K562 (cell line): ENCODE data around the gene RPL10A. TPM values are rescaled to one million over a fixed set of nuclear protein-coding genes. Genes with fewer than 3 reads are reported as not detected.
A peak's percentile ranks its signal among the peaks of the same experiment; 100 is the strongest.

Source experiments
- ADNP ChIP-seq: fragments of 200-800 bp; sonication (Bioruptor generic); IDR thresholded peaks from 2 replicates; pipeline ENCODE4 v1.6.1; 2016; ENCODE audit warnings: missing genetic modification characterization, missing compliant biosample characterization
- EP400 ChIP-seq: fragments of 450-650 bp; IDR thresholded peaks from 2 replicates; pipeline ENCODE4 v1.6.1; 2017; ENCODE audit warnings: antibody characterized with exemption, mild to moderate bottlenecking, moderate library complexity
- FOXK1 ChIP-seq: sonication (generic); formaldehyde crosslinking; IDR thresholded peaks from 2 replicates; pipeline ENCODE4 v1.8.0; 2022; ENCODE audit warnings: missing genetic modification reagents, mild to moderate bottlenecking, borderline replicate concordance
- JUNB ChIP-seq: fragments of 450-650 bp; formaldehyde crosslinking; conservative IDR thresholded peaks from 2 replicates; pipeline ENCODE4 v1.4.0; 2020; ENCODE audit warnings: mild to moderate bottlenecking
- MED1 ChIP-seq: sonication (generic); formaldehyde crosslinking; IDR thresholded peaks from 2 replicates; pipeline ENCODE4 v1.8.1; 2023; ENCODE audit warnings: missing genetic modification reagents, borderline replicate concordance
- NCOA4 ChIP-seq: fragments of 450-650 bp; IDR thresholded peaks from 2 replicates; pipeline ENCODE4 v1.6.1; 2018; ENCODE audit warnings: mild to moderate bottlenecking; ENCODE audit not compliant: partially characterized antibody
- RCOR1 ChIP-seq, 2 experiments: IDR thresholded peaks; 2 replicates each; pipeline ENCODE4 v1.6.1; 2012; ENCODE audit warnings: low read depth in 2 of 2, low read length in 2 of 2, borderline replicate concordance in 1 of 2, improper control_type of control experiment in 1 of 2
- SMAD3 ChIP-seq: fragments of 450-650 bp; formaldehyde crosslinking; conservative IDR thresholded peaks from 2 replicates; pipeline ENCODE4 v1.4.0; 2020; ENCODE audit warnings: mild to moderate bottlenecking
- SNRNP70 ChIP-seq: fragments of 200-400 bp; formaldehyde crosslinking; optimal IDR thresholded peaks from 2 replicates; pipeline ENCODE3; 2017; ENCODE audit warnings: low read depth, low read length
- ZBTB17 ChIP-seq: fragments of 450-650 bp; formaldehyde crosslinking; IDR thresholded peaks from 2 replicates; pipeline ENCODE4 v1.4.0; 2020; ENCODE audit warnings: mild to moderate bottlenecking
- ZNF133 ChIP-seq: fragments of 250-450 bp; sonication (Bioruptor Pico); IDR thresholded peaks from 2 replicates; pipeline ENCODE4 v1.4.0; 2020; ENCODE audit warnings: mild to moderate bottlenecking
- ZNF274 ChIP-seq: IDR thresholded peaks from 2 replicates; pipeline ENCODE4 v1.6.1; 2011; ENCODE audit warnings: low read depth, mild to moderate bottlenecking, low read length, moderate library complexity, borderline replicate concordance
- ZNF644 ChIP-seq: fragments of 200-800 bp; sonication (Bioruptor generic); IDR thresholded peaks from 2 replicates; pipeline ENCODE4 v1.6.1; 2016; ENCODE audit warnings: low read depth, missing genetic modification characterization, missing compliant biosample characterization
- polyA plus RNA-seq, 8 experiments: library from polyadenylated mRNA; depleted of rRNA in 4 of 8; stranded (reverse) in 5 of 8; unstranded in 3 of 8; fragments of >200 nt; fragmentation: Nextera tagmentation in 2 of 8; fragmentation: Illumina TruSeq in 1 of 8; extraction: Ambion mirVana in 2 of 8; extraction: Trizol in 1 of 8; gene quantifications; 2 replicates each; pipeline versions ENCODE4 v1.2.1 to v1.2.3, GENCODE V29; 2011 to 2014; ENCODE audit warnings: inconsistent platforms in 1 of 8, missing spikeins in 1 of 8
- total RNA-seq, 7 experiments: library from RNA; depleted of rRNA in 6 of 7; stranded (reverse); fragments of >200 nt in 6 of 7; fragmentation: Illumina TruSeq in 2 of 7; extraction: Trizol in 2 of 7; gene quantifications; 2 replicates each; pipeline versions ENCODE4 v1.2.1 to v1.2.3, GENCODE V29; 2011 to 2021; ENCODE audit warnings: low replicate concordance in 1 of 7
- TF ChIP-seq, protein P1 (sequence below): fragments of 250-450 bp; sonication (Bioruptor Pico); IDR thresholded peaks from 2 replicates; pipeline ENCODE4 v1.5.0; 2020; ENCODE audit warnings: mild to moderate bottlenecking, borderline replicate concordance
- TF ChIP-seq, protein P2 (sequence below): IDR thresholded peaks from 2 replicates; pipeline ENCODE4 v1.6.1; 2012; ENCODE audit warnings: low read depth, low read length, improper control_type of control experiment, borderline replicate concordance

RPL10A gene
- total and polyA plus RNA-seq, 9 of the 15 experiments (the other 6 are each of a cell fraction or from before 2014, with no cell fraction given) = 1,589 to 3,237 (median 2,116) TPM

DNA sequence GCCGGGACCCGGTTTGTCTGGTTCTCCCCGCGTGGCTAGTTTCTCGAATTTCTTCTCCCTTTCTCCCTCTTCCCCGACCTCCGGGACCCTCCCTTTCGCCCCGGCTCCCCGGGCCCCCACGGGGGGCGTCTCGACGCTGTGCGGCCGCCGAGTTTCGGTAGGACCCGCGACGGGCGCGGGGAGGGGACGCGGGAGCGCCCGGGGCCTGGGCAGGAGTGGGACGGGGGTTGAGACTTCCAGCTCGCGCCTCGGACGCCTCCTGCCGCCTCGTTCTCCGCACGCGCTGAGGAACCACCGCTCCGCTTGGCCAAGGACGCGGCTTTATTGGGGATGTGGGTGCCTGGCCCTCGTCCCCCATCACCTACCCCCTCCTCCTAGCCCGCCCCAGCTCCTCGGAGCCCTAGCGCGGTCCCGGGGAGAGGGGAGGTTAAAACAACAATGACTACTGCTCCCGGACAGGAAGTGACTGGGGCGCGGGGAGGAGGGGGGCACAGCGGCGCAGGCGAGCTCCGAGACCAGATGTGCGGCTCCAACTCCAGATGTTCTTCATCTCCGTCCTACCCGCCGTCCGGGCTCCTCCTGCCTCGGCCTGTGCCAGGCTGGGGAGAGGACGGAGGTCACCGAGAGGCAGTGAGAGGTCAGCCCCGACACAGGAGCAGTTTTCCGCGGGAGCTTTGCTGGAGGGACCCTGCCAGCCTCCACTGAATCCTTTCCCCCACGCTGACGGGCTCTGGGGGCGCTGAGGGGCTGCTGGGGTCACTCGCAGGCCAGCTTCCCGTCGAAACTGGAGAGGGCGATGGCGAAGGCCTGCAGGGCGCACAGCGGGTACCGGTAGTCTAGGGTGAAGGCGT lies 29.6 kb downstream of the RPL10A start (continued):
- TF ChIP-seq EP400 (peak; percentile 78; the same call in 1 of the 2 replicates), ZBTB17 (peak; percentile 77; the same call in 1 of the 2 replicates), RCOR1 (IDR thresholded peaks at IDR 0.05; ENCODE audit: borderline replicate concordance in 1 of 2, low read depth in 2 of 2, low read length in 2 of 2) (no peak), SMAD3 (CRISPR knock-in tag) (no peak), MED1 (CRISPR knock-in tag) (no peak), ZNF133 (CRISPR knock-in tag) (no peak), ADNP (tag) (no peak), SNRNP70 (no peak), ZNF274 (no peak), NCOA4 (no peak), JUNB (CRISPR knock-in tag) (no peak), ZNF644 (no peak), FOXK1 (CRISPR knock-in tag) (peak; percentile 90)
- TF ChIP-seq, protein P1, sequence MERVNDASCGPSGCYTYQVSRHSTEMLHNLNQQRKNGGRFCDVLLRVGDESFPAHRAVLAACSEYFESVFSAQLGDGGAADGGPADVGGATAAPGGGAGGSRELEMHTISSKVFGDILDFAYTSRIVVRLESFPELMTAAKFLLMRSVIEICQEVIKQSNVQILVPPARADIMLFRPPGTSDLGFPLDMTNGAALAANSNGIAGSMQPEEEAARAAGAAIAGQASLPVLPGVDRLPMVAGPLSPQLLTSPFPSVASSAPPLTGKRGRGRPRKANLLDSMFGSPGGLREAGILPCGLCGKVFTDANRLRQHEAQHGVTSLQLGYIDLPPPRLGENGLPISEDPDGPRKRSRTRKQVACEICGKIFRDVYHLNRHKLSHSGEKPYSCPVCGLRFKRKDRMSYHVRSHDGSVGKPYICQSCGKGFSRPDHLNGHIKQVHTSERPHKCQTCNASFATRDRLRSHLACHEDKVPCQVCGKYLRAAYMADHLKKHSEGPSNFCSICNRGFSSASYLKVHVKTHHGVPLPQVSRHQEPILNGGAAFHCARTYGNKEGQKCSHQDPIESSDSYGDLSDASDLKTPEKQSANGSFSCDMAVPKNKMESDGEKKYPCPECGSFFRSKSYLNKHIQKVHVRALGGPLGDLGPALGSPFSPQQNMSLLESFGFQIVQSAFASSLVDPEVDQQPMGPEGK (CRISPR knock-in tag) = no peak
- TF ChIP-seq, protein P2, sequence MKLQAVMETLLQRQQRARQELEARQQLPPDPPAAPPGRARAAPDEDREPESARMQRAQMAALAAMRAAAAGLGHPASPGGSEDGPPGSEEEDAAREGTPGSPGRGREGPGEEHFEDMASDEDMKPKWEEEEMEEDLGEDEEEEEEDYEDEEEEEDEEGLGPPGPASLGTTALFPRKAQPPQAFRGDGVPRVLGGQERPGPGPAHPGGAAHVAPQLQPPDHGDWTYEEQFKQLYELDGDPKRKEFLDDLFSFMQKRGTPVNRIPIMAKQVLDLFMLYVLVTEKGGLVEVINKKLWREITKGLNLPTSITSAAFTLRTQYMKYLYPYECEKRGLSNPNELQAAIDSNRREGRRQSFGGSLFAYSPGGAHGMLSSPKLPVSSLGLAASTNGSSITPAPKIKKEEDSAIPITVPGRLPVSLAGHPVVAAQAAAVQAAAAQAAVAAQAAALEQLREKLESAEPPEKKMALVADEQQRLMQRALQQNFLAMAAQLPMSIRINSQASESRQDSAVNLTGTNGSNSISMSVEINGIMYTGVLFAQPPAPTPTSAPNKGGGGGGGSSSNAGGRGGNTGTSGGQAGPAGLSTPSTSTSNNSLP = no peak
